Lung microvascular endothelial cell (primary cell): Measurements from ENCODE around the gene CGN. TPM values are rescaled to one million over a fixed set of nuclear protein-coding genes. Genes with fewer than 3 reads are reported as not detected.
"Not testable (repeated sequence)": the region's sequence is repeated elsewhere in the genome, so short reads cannot be mapped to it uniquely, and the experiment has no call there.

ENCODE experiments used
- DNase-seq, 2 donors: peaks; one replicate each; pipeline versions ENCODE4 v3.0.0 to v3.0.0-alpha.2; 2010; ENCODE audit warnings: low read depth in 2 of 2
- total RNA-seq: library from RNA; depleted of rRNA; stranded (reverse); fragments of >200 nt; gene quantifications from 2 replicates; pipeline ENCODE4 v1.2.1, GENCODE V29; 2014

CGN gene
- total RNA-seq, 1 donor from 2014 or later: 0.40 TPM

GRCh38 chr1:151520359-151520758 is 9.2 kb downstream of the CGN start:
- DNase-seq: no peak

GRCh38 chr1:151522427-151522826 is 11.2 kb downstream of the CGN start:
- not testable (repeated sequence) for DNase-seq

GRCh38 chr1:151523326-151523725 is 12.1 kb downstream of the CGN start:
- DNase-seq: no peak

- DNase-seq: no peak
These were observed 13.5 kb downstream of the CGN start for GRCh38 chr1:151524736-151525135.

- no peak for DNase-seq
These were observed 15.7 kb downstream of the CGN start for GRCh38 chr1:151526735-151527525.

- DNase-seq: no peak
These were observed 18.1 kb downstream of the CGN start for GRCh38 chr1:151529211-151529702.

- DNase-seq: no peak
These were observed 18.6 kb downstream of the CGN start for GRCh38 chr1:151529781-151530180.

GRCh38 chr1:151530461-151530860 is 19.3 kb downstream of the CGN start:
- DNase-seq: no peak

GRCh38 chr1:151533870-151534269 is 22.7 kb downstream of the CGN start:
- no peak for DNase-seq

GRCh38 chr1:151534662-151535278 is 23.6 kb downstream of the CGN start:
- DNase-seq: peak; percentile 73 to 78

- DNase-seq: no peak
These were observed 24.4 kb downstream of the CGN start for GRCh38 chr1:151535326-151536271.

GRCh38 chr1:151536499-151536898 is 25.3 kb downstream of the CGN start:
- DNase-seq: no peak

GRCh38 chr1:151537112-151537511 is 25.9 kb downstream of the CGN start:
- peak in 1 of 2 donors; percentile 85 for DNase-seq

- peak; percentile 46 to 92 for DNase-seq
These were observed 28.3 kb downstream of the CGN start for GRCh38 chr1:151539321-151540020.

GRCh38 chr1:151540021-151540981 is 29.1 kb downstream of the CGN start, which contains the start of gene TUFT1:
TSS of gene TUFT1 (plus strand) at chr1:151540309. CDS start at chr1:151540367, 58 bp downstream.
- DNase-seq: peak; percentile 87 to 93

- peak in 1 of 2 donors; percentile 9 for DNase-seq
These were observed 29.8 kb downstream of the CGN start for GRCh38 chr1:151540982-151541377.

GRCh38 chr1:151541752-151542151 is 30.6 kb downstream of the CGN start:
- DNase-seq: no peak

GRCh38 chr1:151542710-151543129 is 31.5 kb downstream of the CGN start:
- peak in 1 of 2 donors; percentile 60 for DNase-seq

- peak in 1 of 2 donors; percentile 23 for DNase-seq
These were observed 34.4 kb downstream of the CGN start for GRCh38 chr1:151545542-151545941.
